DMS114 treated with DMSO at 0.1 percent for 48 hours (cell line): ENCODE measurements around the gene RPRD1B.
"Not testable (repeated sequence)": the region's sequence is repeated elsewhere in the genome, so short reads cannot be mapped to it uniquely, and the experiment has no call there.

Source experiments
- DNase-seq: peaks from one replicate; lab custom pipeline; 2025; ENCODE audit not compliant: unreplicated experiment; lab: John Stamatoyannopoulos, UW

Gene RPRD1B

GRCh38 chr20:38001173-38001875 lies 32.2 kb upstream of the RPRD1B start:
- no peak for DNase-seq

GRCh38 chr20:38001981-38002380 lies 31.6 kb upstream of the RPRD1B start:
- DNase-seq: no peak

GRCh38 chr20:38002422-38002821 lies 31.1 kb upstream of the RPRD1B start:
- DNase-seq: no peak

- DNase-seq: no peak
Measured at GRCh38 chr20:38004416-38004815, 29.1 kb upstream of the RPRD1B start.

GRCh38 chr20:38005903-38006302 lies 27.6 kb upstream of the RPRD1B start:
- no peak for DNase-seq

- no peak for DNase-seq
Measured at GRCh38 chr20:38007526-38007925, 26.0 kb upstream of the RPRD1B start.

- no peak for DNase-seq
Measured at GRCh38 chr20:38008233-38008944, 25.2 kb upstream of the RPRD1B start.

- not testable (repeated sequence) for DNase-seq
Measured at GRCh38 chr20:38009416-38009815, 24.1 kb upstream of the RPRD1B start.

- no peak for DNase-seq
Measured at GRCh38 chr20:38011696-38012095, 21.9 kb upstream of the RPRD1B start.

- no peak for DNase-seq
Measured at GRCh38 chr20:38012332-38012731, 21.2 kb upstream of the RPRD1B start.

GRCh38 chr20:38013887-38014286 lies 19.7 kb upstream of the RPRD1B start:
- DNase-seq: no peak

- DNase-seq: no peak
Measured at GRCh38 chr20:38017959-38018358, 15.6 kb upstream of the RPRD1B start.

- DNase-seq: no peak
Measured at GRCh38 chr20:38018385-38018784, 15.2 kb upstream of the RPRD1B start.

- no peak for DNase-seq
Measured at GRCh38 chr20:38021087-38021772, 12.3 kb upstream of the RPRD1B start.

GRCh38 chr20:38023181-38024001 lies 10.2 kb upstream of the RPRD1B start:
- no peak for DNase-seq

- DNase-seq: no peak
Measured at GRCh38 chr20:38024496-38024895, 9.1 kb upstream of the RPRD1B start.

GRCh38 chr20:38029453-38029852 lies 4.1 kb upstream of the RPRD1B start:
- DNase-seq: no peak

- no peak for DNase-seq
Measured at GRCh38 chr20:38031957-38032356, 1.6 kb upstream of the RPRD1B start.

- DNase-seq: no peak
Measured at GRCh38 chr20:38032585-38033329, 789 bp upstream of the RPRD1B start.

GRCh38 chr20:38034108-38034649 lies 633 bp downstream of the RPRD1B start:
- no peak for DNase-seq
